ENCODE measurements around the gene MND1. TPM values are rescaled to one million over a fixed set of nuclear protein-coding genes. Genes with fewer than 3 reads are reported as not detected.
"Not testable (repeated sequence)": the region's sequence is repeated elsewhere in the genome, so short reads cannot be mapped to it uniquely, and the experiment has no call there.

The MND1 gene
- total and polyA plus RNA-seq, 10 donors, result 0.76 to 10.9 (median 2.3) TPM

DNA sequence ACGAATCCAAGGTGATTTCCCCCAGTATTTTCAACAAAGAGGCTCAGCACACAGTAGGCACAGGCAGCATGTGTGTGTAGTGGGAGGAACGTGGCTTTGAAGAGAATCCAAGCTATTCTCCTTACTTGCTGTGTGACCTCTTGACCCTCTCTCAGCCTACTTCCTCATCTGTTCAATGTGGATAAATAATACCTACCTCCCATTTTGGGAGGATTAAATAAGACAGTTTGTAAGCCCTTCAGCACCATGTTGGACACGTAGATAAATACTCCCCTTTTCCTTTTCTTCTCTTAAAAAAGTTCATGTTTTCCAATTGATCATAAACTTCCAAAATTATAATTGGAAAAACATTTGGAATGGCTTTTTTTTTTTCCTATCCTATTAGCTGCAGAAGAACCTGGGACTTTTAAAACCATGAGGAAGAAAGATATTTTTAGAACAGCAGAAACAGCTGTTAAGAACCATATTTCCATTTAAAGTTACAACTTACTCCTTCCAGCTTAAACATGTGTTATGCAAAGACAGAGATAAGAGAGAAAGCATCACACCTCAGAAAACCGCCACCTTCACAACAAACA, 65.5 kb downstream of the MND1 start:
- H3K4me1 ChIP-seq, result no peaks in the 10 kb centered on the region
- TF ChIP-seq POLR2AphosphoS5 (IDR thresholded peaks at IDR 0.05), result no peak
- no peak for TF ChIP-seq POLR2A (IDR thresholded peaks at IDR 0.05)
- TF ChIP-seq, protein P1, sequence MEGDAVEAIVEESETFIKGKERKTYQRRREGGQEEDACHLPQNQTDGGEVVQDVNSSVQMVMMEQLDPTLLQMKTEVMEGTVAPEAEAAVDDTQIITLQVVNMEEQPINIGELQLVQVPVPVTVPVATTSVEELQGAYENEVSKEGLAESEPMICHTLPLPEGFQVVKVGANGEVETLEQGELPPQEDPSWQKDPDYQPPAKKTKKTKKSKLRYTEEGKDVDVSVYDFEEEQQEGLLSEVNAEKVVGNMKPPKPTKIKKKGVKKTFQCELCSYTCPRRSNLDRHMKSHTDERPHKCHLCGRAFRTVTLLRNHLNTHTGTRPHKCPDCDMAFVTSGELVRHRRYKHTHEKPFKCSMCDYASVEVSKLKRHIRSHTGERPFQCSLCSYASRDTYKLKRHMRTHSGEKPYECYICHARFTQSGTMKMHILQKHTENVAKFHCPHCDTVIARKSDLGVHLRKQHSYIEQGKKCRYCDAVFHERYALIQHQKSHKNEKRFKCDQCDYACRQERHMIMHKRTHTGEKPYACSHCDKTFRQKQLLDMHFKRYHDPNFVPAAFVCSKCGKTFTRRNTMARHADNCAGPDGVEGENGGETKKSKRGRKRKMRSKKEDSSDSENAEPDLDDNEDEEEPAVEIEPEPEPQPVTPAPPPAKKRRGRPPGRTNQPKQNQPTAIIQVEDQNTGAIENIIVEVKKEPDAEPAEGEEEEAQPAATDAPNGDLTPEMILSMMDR (IDR thresholded peaks at IDR 0.05 in 8 of 11, conservative IDR thresholded peaks at IDR 0.05 in 3 of 11), result no peak
- intact Hi-C loops (cut with DNase I; ENCODE audit: low total_unique reads), result no loop called here
- H3K4me3 ChIP-seq, result no peak overlapping the region
- no peak overlapping the region for H3K27ac ChIP-seq
- H3K9me3 ChIP-seq, result no peaks in the 10 kb centered on the region
- WGBS, 5 donors, result 80 to 85% (median 82%) methylated on average over 4 of the region's 4 CpGs
- H3K36me3 ChIP-seq, result no peaks in the 10 kb centered on the region
- DNase-seq, result no peak
- H3K27me3 ChIP-seq (replicated peaks in 1 of 7), result no peaks in the 10 kb centered on the region

DNA sequence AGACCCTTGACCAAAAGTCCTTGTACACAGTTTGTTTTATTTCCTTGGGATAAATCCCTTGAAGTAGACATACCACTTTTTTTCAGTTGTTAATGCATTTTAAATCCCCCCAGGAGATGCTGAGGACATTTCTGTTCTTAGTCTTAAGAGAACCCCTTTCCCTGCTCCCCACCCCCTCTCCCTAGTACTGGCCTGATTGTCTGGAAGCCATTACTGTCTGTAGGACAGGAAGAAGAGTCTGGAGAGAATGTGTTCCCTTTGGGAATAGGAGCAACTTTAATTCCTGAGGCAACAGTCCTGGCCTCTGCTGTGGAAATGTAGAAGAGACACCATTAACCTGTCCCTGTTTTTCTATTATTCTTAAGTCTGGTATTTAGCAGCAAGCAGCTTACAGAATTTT, 69.4 kb downstream of the MND1 start:
- no peak for DNase-seq
- H3K36me3 ChIP-seq, result no peaks in the 10 kb centered on the region
- intact Hi-C loops (cut with DNase I; ENCODE audit: low total_unique reads), result no loop called here
- peaks cover 0 to 3% (median 0%) of the 10 kb centered on the region in 6 donors for H3K4me1 ChIP-seq
- no peak overlapping the region for H3K27ac ChIP-seq
- H3K9me3 ChIP-seq, result no peaks in the 10 kb centered on the region
- H3K4me3 ChIP-seq, result no peak overlapping the region
- no peaks in the 10 kb centered on the region for H3K27me3 ChIP-seq (replicated peaks in 1 of 7)
- TF ChIP-seq POLR2AphosphoS5 (IDR thresholded peaks at IDR 0.05) (no peak), POLR2A (IDR thresholded peaks at IDR 0.05) (no peak)

DNA sequence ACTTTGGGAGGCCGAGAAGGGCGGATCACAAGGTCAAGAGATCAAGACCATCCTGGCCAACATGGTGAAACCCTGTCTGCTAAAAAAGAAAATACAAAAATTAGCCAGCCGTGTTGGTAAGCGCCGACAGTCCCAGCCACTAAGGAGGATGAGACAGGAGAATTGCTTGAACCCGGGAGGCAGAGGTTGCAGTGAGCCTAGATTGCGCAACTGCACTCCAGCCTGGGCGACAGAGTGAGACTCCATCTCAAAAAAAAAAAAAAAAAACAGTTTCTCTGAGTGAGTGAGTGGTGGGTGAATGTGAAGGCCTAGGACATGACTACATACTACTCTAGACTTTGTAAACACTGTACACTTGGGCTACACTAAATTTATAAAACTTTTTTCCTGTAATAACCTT, 72.0 kb downstream of the MND1 start:
- DNase-seq; H3K36me3 ChIP-seq; H3K4me3 ChIP-seq; H3K9me3 ChIP-seq; H3K27ac ChIP-seq; H3K27me3 ChIP-seq (replicated peaks in 1 of 7); intact Hi-C loops (cut with DNase I; ENCODE audit: low total_unique reads): not testable (repeated sequence)
- H3K4me1 ChIP-seq, result peaks cover 0 to 20% (median 4%) of the 10 kb centered on the region in 6 donors
- 79 to 93% (median 87%) methylated on average over 8 of the region's 8 CpGs for WGBS, 5 donors

DNA sequence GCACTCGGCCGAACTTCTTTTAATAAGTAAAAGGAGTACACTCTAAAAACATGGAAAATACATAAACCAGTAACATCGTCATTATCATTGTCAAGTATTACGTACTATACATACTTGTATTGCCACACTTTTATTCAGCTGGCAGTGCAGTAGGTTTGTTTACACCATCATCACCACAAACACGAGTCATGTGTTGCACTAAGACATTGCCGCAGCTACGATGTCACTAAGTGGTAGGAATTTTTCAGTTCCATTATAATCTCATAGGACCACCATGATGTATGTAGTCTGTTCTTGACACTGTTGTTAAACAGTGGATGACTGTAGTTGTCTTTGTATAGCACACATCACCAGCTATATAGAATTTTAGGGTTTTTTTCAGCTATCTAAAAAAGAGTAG, 73.6 kb downstream of the MND1 start:
- H3K27me3 ChIP-seq (replicated peaks in 1 of 7), result no peaks in the 10 kb centered on the region
- no peaks in the 10 kb centered on the region for H3K9me3 ChIP-seq
- no peaks in the 10 kb centered on the region for H3K36me3 ChIP-seq
- 85 to 95% (median 91%) methylated on average over 7 of the region's 7 CpGs for WGBS, 5 donors
- H3K27ac ChIP-seq, result peak overlapping the region in 1 of 8 donors; percentile 12
- TF ChIP-seq, protein P1 (IDR thresholded peaks at IDR 0.05 in 8 of 11, conservative IDR thresholded peaks at IDR 0.05 in 3 of 11), result no peak
- no peak for TF ChIP-seq POLR2AphosphoS5 (IDR thresholded peaks at IDR 0.05)
- TF ChIP-seq POLR2A (IDR thresholded peaks at IDR 0.05), result no peak
- intact Hi-C loops (cut with DNase I; ENCODE audit: low total_unique reads), result no loop called here
- no peak overlapping the region for H3K4me3 ChIP-seq
- no peak for DNase-seq
- peaks cover 0 to 25% (median 4%) of the 10 kb centered on the region in 6 donors for H3K4me1 ChIP-seq

DNA sequence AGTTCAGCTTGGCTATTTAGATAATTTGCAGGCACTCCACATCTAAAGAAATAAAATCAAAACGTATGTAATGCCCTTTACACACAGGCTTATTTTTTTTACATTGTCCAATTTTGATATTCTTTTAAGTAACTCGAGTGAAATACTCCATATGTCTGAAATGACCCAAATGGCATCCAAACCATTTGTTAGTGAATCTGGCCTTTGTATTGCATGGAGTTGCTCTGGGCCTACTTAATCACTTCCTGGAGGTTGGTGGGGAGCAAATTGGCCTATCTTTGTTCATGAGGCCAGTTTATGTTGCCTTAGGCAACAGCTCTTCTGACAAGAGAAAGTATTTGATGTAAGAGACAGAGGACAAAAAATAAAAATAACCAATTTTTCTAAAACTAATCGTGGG, 74.1 kb downstream of the MND1 start:
- H3K4me3 ChIP-seq, result no peak overlapping the region
- no peaks in the 10 kb centered on the region for H3K36me3 ChIP-seq
- no peaks in the 10 kb centered on the region for H3K27me3 ChIP-seq (replicated peaks in 1 of 7)
- DNase-seq, result no peak
- TF ChIP-seq, protein P1 (IDR thresholded peaks at IDR 0.05 in 8 of 11, conservative IDR thresholded peaks at IDR 0.05 in 3 of 11), result no peak
- H3K4me1 ChIP-seq, result peaks cover 0 to 25% (median 4%) of the 10 kb centered on the region in 6 donors
- intact Hi-C loops (cut with DNase I; ENCODE audit: low total_unique reads), result no loop called here
- H3K9me3 ChIP-seq, result no peaks in the 10 kb centered on the region
- 78 to 84% (median 81%) methylated on average over 3 of the region's 3 CpGs for WGBS, 5 donors
- peak overlapping the region in 3 of 8 donors; percentile 12 to 23 (median 13) for H3K27ac ChIP-seq
